Natural killer cell (primary cell): ENCODE data around the gene KRT7. TPM values are rescaled to one million over a fixed set of nuclear protein-coding genes. Genes with fewer than 3 reads are reported as not detected.

Experiments
- ATAC-seq, 3 donors: fragments of 150-1000 bp in 2 of 3; fragments of 200-7000 bp in 1 of 3; cut with Tn5 transposase; 1 replicate in 1 of 3; 2 replicates in 2 of 3; pipeline ENCODE4 v1.10.0; 2021; ENCODE audit warnings: mild to moderate bottlenecking in 2 of 3, moderate library complexity in 2 of 3
- DNase-seq, 2 donors: peaks; one replicate each; pipeline versions ENCODE4 v3.0.0 to v3.0.0-alpha.2; 2013 to 2021; ENCODE audit warnings: mixed read lengths in 1 of 2
- H3K27ac ChIP-seq: one replicate; pipeline ENCODE4 v1.5.1; 2013; ENCODE audit warnings: mild to moderate bottlenecking, low read length
- H3K27me3 ChIP-seq: one replicate; pipeline ENCODE4 v1.6.1; 2013; ENCODE audit warnings: low read length; ENCODE audit not compliant: control insufficient read depth, insufficient read depth
- H3K36me3 ChIP-seq: one replicate; pipeline ENCODE4 v1.6.1; 2013; ENCODE audit warnings: low read length; ENCODE audit not compliant: control insufficient read depth, insufficient read depth
- H3K4me1 ChIP-seq: one replicate; pipeline ENCODE4 v1.6.1; 2013; ENCODE audit warnings: low read length; ENCODE audit not compliant: control insufficient read depth, insufficient read depth
- H3K4me3 ChIP-seq: one replicate; pipeline ENCODE4 v1.5.1; 2013; ENCODE audit warnings: low read length
- H3K9me3 ChIP-seq: one replicate; pipeline ENCODE4 v1.6.1; 2013; ENCODE audit warnings: low read length; ENCODE audit not compliant: control insufficient read depth, insufficient read depth
- H3K27ac Mint-ChIP-seq, 2 donors: one replicate each; pipeline ENCODE4 v1.8.0; 2022; ENCODE audit warnings: mild to moderate bottlenecking in 2 of 2, mixed read lengths in 2 of 2, moderate library complexity in 1 of 2
- H3K27me3 Mint-ChIP-seq, 2 donors: one replicate each; pipeline ENCODE4 v1.8.0; 2022; ENCODE audit warnings: low read depth in 2 of 2, mixed read lengths in 2 of 2
- H3K36me3 Mint-ChIP-seq: one replicate; pipeline ENCODE4 v1.8.0; 2022; ENCODE audit warnings: mixed read lengths
- H3K4me1 Mint-ChIP-seq, 2 donors: one replicate each; pipeline ENCODE4 v1.8.0; 2022; ENCODE audit warnings: mixed read lengths in 2 of 2
- H3K4me3 Mint-ChIP-seq: one replicate; pipeline ENCODE4 v1.8.0; 2022; ENCODE audit warnings: mild to moderate bottlenecking, moderate library complexity, mixed read lengths
- H3K9me3 Mint-ChIP-seq, 2 donors: one replicate each; pipeline ENCODE4 v1.8.0; 2022; ENCODE audit warnings: mixed read lengths in 2 of 2
- CTCF ChIP-seq: fragments of 200-600 bp; IDR thresholded peaks from one replicate; pipeline ENCODE4 v1.8.0; 2022; ENCODE audit warnings: antibody characterized with exemption
- WGBS: methylation state at CpG from one replicate; pipeline ENCODE4 v1.1.7; 2013; ENCODE audit warnings: missing lambda C conversion rate; ENCODE audit not compliant: insufficient coverage; 5-methylcytosine and 5-hydroxymethylcytosine counted together
- intact Hi-C: fragments of 100-400 bp; cut with micrococcal nuclease; formaldehyde crosslinking; loops from one replicate; pipeline ENCODE4 v1.14.2; 2022
- total RNA-seq, 4 donors: library from RNA; stranded (reverse); fragments of 120-200 nt in 1 of 4; gene quantifications; one replicate each; pipeline versions ENCODE4 v1.2.3 to v1.2.4, GENCODE V29; 2013 to 2022

Gene KRT7
- total RNA-seq, 3 donors from 2014 or later (not counting 1 experiment from before 2014, with no cell fraction given) = 0.54 TPM; not detected in 2

GRCh38 chr12:52252728-52253343 lies 19.8 kb downstream of the KRT7 start:
- Mint-ChIP-seq H3K27ac (no peak overlapping the region), H3K27me3 (peaks cover 45 to 47% of the 10 kb centered on the region in 2 donors), H3K36me3 (no peaks in the 10 kb centered on the region), H3K9me3 (no peaks in the 10 kb centered on the region), H3K4me3 (no peak overlapping the region), H3K4me1 (peaks cover 9 to 11% of the 10 kb centered on the region in 2 donors)
- Histone ChIP-seq H3K9me3 (no peaks in the 10 kb centered on the region), H3K4me3 (no peak overlapping the region), H3K4me1 (no peaks in the 10 kb centered on the region), H3K27ac (no peak overlapping the region), H3K27me3 (peaks cover 33% of the 10 kb centered on the region), H3K36me3 (no peaks in the 10 kb centered on the region)
- intact Hi-C loops = no loop called here
- ATAC-seq = no peak
- no peak for TF ChIP-seq CTCF
- 87% methylated on average over 7 of the region's 11 CpGs for WGBS
- no peak for DNase-seq

DNA sequence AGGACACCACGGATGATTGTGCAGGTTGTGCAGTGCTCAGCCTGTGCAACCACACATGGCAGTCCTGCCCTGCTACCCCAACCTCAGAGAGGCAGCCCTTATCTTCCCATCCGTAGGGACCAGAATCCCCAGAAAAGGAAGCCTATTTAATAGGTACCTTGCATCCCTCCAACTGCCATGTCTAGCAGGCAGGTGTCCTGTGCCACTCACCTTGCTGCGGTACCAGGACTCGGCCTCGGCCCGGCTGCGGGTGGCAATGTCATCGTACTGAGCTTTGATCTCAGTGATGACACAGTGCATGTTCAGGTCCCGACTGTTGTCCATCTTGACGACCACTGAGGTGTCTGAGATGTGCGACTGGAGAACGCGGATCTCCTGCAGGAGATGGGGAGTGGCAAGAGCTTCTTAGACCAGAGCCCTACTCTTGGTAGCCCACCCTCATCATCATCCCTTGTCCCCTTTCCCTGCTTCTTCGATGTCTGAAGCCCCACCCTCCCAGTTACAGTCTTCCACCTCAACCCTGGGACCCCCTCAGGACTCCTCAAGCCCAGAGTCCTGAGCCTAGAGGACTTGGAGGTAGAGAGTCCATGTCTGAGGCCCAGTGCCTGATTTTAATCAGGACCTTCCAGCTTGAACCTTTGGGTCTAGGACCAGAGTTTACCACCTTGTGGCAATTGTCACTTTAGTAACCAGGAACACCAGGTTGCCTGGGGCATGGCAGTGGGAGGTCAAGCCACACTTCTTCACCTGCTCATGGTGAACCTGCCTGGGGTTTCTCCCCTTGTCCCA lies 20.5 kb downstream of the KRT7 start:
- no peak overlapping the region for H3K4me3 ChIP-seq
- Mint-ChIP-seq H3K9me3 (no peaks in the 10 kb centered on the region), H3K27ac (no peak overlapping the region), H3K4me3 (no peak overlapping the region), H3K27me3 (peaks cover 44 to 48% of the 10 kb centered on the region in 2 donors), H3K4me1 (peaks cover 9 to 11% of the 10 kb centered on the region in 2 donors), H3K36me3 (no peaks in the 10 kb centered on the region)
- no peak for TF ChIP-seq CTCF
- no peaks in the 10 kb centered on the region for H3K36me3 ChIP-seq
- ATAC-seq (no peak), DNase-seq (no peak)
- intact Hi-C loops = no loop called here
- WGBS = 90% methylated on average over 14 of the region's 14 CpGs
- H3K27ac ChIP-seq = no peak overlapping the region
- H3K9me3 ChIP-seq = no peaks in the 10 kb centered on the region
- H3K27me3 ChIP-seq = peaks cover 34% of the 10 kb centered on the region
- H3K4me1 ChIP-seq = no peaks in the 10 kb centered on the region

DNA sequence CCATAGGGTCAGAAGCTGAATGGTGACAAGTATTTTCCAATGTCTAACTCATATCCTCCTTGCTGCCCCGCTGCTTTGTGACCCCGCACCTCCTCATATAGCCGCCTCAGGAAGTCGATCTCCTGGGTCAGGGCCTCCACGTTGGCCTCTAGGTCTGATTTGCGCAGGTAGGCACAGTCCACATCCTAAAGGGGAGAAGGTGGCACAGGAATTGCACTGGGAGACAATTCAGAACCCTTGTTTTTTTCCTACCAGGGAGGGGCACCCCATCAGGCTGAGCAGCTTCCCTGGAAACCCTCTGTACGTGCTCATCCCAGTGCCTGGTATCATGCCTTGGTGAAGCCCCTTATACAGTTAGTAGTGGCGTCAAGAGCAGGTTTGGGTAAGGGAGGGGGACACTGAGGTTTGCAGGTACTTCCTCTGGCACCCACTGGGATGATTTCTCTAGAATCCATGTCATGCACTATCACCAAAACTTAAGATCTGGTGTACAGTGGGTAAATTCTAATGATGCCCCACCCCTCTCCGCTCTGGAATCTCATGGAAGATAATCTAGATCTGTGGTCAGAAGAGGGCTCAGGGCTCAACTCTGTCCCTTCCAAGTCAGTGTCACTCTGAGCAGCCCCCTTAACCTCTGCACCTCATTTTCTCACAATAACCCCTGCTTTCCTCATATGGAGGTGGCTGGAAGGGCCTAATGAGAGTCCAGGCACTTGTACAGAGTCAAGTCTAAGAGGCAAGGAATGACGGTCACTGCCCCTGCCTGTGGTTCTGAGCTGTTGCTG lies 21.3 kb downstream of the KRT7 start:
- Histone ChIP-seq H3K9me3 (no peaks in the 10 kb centered on the region), H3K27me3 (peaks cover 31% of the 10 kb centered on the region), H3K4me3 (no peak overlapping the region), H3K36me3 (no peaks in the 10 kb centered on the region), H3K4me1 (no peaks in the 10 kb centered on the region), H3K27ac (no peak overlapping the region)
- WGBS = 82% methylated on average over 9 of the region's 10 CpGs
- no peaks in the 10 kb centered on the region for H3K9me3 Mint-ChIP-seq
- H3K36me3 Mint-ChIP-seq = no peaks in the 10 kb centered on the region
- peaks cover 9 to 11% of the 10 kb centered on the region in 2 donors for H3K4me1 Mint-ChIP-seq
- H3K27me3 Mint-ChIP-seq = peaks cover 46 to 48% of the 10 kb centered on the region in 2 donors
- ATAC-seq (no peak), DNase-seq (no peak)
- no peak for TF ChIP-seq CTCF
- intact Hi-C loops = no loop called here
- no peak overlapping the region for H3K27ac Mint-ChIP-seq
- H3K4me3 Mint-ChIP-seq = no peak overlapping the region
